DOHH2 (cell line): ENCODE data around the gene RALBP1.

ENCODE experiments used
- H3F3A ChIP-seq: fragments of 200-600 bp; sonication (generic), shearing (Covaris generic); 2 replicates; pipeline ENCODE4 v1.6.0; 2016; ENCODE audit warnings: antibody characterized with exemption, mild to moderate bottlenecking; ENCODE audit not compliant: control insufficient read depth, insufficient read depth
- H3K27ac ChIP-seq: fragments of 200-600 bp; sonication (generic); 2 replicates; pipeline ENCODE4 v1.5.1; 2014; ENCODE audit warnings: low read depth, mild to moderate bottlenecking, low read length, moderate library complexity
- H3K27me3 ChIP-seq: fragments of 200-600 bp; sonication (generic); 2 replicates; pipeline ENCODE4 v1.6.1; 2014; ENCODE audit warnings: mild to moderate bottlenecking, low read length, mixed read lengths; ENCODE audit not compliant: control insufficient read depth
- H3K36me3 ChIP-seq: fragments of 200-600 bp; sonication (generic); 2 replicates; pipeline ENCODE4 v1.6.1; 2014; ENCODE audit warnings: mild to moderate bottlenecking, low read length, moderate library complexity, mixed read lengths; ENCODE audit not compliant: control insufficient read depth
- H3K4me1 ChIP-seq: fragments of 200-600 bp; sonication (generic); 2 replicates; pipeline ENCODE4 v1.6.1; 2014; ENCODE audit warnings: mild to moderate bottlenecking, low read length, mixed read lengths; ENCODE audit not compliant: control insufficient read depth
- H3K4me2 ChIP-seq: fragments of 200-600 bp; sonication (generic); 2 replicates; pipeline ENCODE4 v1.6.0; 2014; ENCODE audit warnings: mild to moderate bottlenecking, low read length, moderate library complexity
- H3K4me3 ChIP-seq: fragments of 200-600 bp; sonication (generic); 2 replicates; pipeline ENCODE4 v1.5.1; 2014; ENCODE audit warnings: mild to moderate bottlenecking, low read length, mixed read lengths
- H3K79me2 ChIP-seq: fragments of 200-600 bp; sonication (generic); 2 replicates; pipeline ENCODE4 v1.6.1; 2014; ENCODE audit warnings: mild to moderate bottlenecking, low read length, mixed read lengths; ENCODE audit not compliant: control insufficient read depth
- H3K9me2 ChIP-seq: fragments of 200-600 bp; sonication (generic); replicated peaks from 2 replicates; pipeline ENCODE4 v1.6.1; 2014; ENCODE audit warnings: mild to moderate bottlenecking, low read length, mixed read lengths; ENCODE audit not compliant: control insufficient read depth
- H3K9me3 ChIP-seq: fragments of 200-600 bp; sonication (generic); 2 replicates; pipeline ENCODE4 v1.6.1; 2014; ENCODE audit warnings: antibody characterized with exemption, low read length, mixed read lengths; ENCODE audit not compliant: control insufficient read depth, insufficient read depth
- H4K20me1 ChIP-seq: fragments of 200-600 bp; sonication (generic); 2 replicates; pipeline ENCODE4 v1.6.0; 2014; ENCODE audit warnings: low read depth, mild to moderate bottlenecking, antibody characterized with exemption, low read length, moderate library complexity; ENCODE audit not compliant: control insufficient read depth, insufficient read depth
- EZH2phosphoT487 ChIP-seq: fragments of 200-600 bp; sonication (generic); IDR thresholded peaks from 2 replicates; pipeline ENCODE4 v1.6.1; 2017; ENCODE audit warnings: borderline replicate concordance, mild to moderate bottlenecking, antibody characterized with exemption, low read length, moderate library complexity, mixed read lengths
- TF ChIP-seq, protein P1 (sequence below): fragments of 200-600 bp; sonication (generic); IDR thresholded peaks from one replicate; pipeline ENCODE4 v1.5.1; 2014; ENCODE audit warnings: antibody characterized with exemption, mild to moderate bottlenecking, low read depth, low read length; ENCODE audit not compliant: poor library complexity, severe bottlenecking

The RALBP1 gene

DNA sequence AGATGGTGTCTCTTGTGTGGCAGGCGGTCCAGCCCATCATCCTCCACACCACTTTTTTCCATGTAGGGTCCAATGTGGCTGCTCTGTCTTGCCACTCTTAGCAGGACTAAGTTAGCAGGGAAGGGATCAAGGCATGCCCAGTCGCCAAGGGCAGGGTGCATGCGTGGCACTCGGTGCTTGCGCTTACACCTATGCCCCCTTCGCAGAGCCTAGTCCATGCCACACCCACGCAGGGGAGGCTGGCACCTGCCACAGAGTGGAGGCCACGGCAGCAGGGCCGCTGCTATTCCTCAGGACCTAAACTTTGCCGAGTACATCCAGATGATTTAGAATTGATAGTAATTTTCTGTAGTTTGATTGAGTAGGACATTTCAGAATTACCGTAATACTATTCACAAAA is 59.5 kb downstream of the RALBP1 start:
- Histone ChIP-seq H3K27ac (no peak overlapping the region), H3K9me2 (no peaks in the 10 kb centered on the region), H4K20me1 (no peaks in the 10 kb centered on the region), H3K36me3 (peaks cover 57% of the 10 kb centered on the region), H3K4me1 (no peaks in the 10 kb centered on the region), H3K4me2 (no peak overlapping the region), H3K4me3 (no peak overlapping the region), H3K79me2 (no peaks in the 10 kb centered on the region), H3K9me3 (no peaks in the 10 kb centered on the region), H3F3A (no peaks in the 10 kb centered on the region), H3K27me3 (no peaks in the 10 kb centered on the region)
- TF ChIP-seq, protein P1, sequence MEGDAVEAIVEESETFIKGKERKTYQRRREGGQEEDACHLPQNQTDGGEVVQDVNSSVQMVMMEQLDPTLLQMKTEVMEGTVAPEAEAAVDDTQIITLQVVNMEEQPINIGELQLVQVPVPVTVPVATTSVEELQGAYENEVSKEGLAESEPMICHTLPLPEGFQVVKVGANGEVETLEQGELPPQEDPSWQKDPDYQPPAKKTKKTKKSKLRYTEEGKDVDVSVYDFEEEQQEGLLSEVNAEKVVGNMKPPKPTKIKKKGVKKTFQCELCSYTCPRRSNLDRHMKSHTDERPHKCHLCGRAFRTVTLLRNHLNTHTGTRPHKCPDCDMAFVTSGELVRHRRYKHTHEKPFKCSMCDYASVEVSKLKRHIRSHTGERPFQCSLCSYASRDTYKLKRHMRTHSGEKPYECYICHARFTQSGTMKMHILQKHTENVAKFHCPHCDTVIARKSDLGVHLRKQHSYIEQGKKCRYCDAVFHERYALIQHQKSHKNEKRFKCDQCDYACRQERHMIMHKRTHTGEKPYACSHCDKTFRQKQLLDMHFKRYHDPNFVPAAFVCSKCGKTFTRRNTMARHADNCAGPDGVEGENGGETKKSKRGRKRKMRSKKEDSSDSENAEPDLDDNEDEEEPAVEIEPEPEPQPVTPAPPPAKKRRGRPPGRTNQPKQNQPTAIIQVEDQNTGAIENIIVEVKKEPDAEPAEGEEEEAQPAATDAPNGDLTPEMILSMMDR, result no peak
- no peak for TF ChIP-seq EZH2phosphoT487

- H3F3A ChIP-seq, result no peaks in the 10 kb centered on the region
- no peak overlapping the region for H3K4me3 ChIP-seq
- H3K27ac ChIP-seq, result no peak overlapping the region
- no peaks in the 10 kb centered on the region for H3K79me2 ChIP-seq
- peaks cover 50% of the 10 kb centered on the region for H3K36me3 ChIP-seq
- H3K27me3 ChIP-seq, result no peaks in the 10 kb centered on the region
- no peaks in the 10 kb centered on the region for H3K4me1 ChIP-seq
- H3K9me2 ChIP-seq, result no peaks in the 10 kb centered on the region
- no peak for TF ChIP-seq EZH2phosphoT487
- TF ChIP-seq, protein P1, result no peak
- H3K9me3 ChIP-seq, result no peaks in the 10 kb centered on the region
- H4K20me1 ChIP-seq, result no peaks in the 10 kb centered on the region
- H3K4me2 ChIP-seq, result no peak overlapping the region
Observed at GRCh38 chr18:9535430-9535991, 60.2 kb downstream of the RALBP1 start.

GRCh38 chr18:9536354-9537152 is 61.2 kb downstream of the RALBP1 start:
- H3K79me2 ChIP-seq, result no peaks in the 10 kb centered on the region
- H3K4me3 ChIP-seq, result no peak overlapping the region
- no peaks in the 10 kb centered on the region for H3F3A ChIP-seq
- H3K27me3 ChIP-seq, result no peaks in the 10 kb centered on the region
- H3K36me3 ChIP-seq, result peaks cover 42% of the 10 kb centered on the region; the same call in 1 of the 2 replicates
- H3K27ac ChIP-seq, result no peak overlapping the region
- no peaks in the 10 kb centered on the region for H3K4me1 ChIP-seq
- no peaks in the 10 kb centered on the region for H4K20me1 ChIP-seq
- TF ChIP-seq EZH2phosphoT487, result no peak
- TF ChIP-seq, protein P1, result no peak
- H3K9me3 ChIP-seq, result no peaks in the 10 kb centered on the region
- no peaks in the 10 kb centered on the region for H3K9me2 ChIP-seq
- H3K4me2 ChIP-seq, result no peak overlapping the region
